HL-60 (cell line): ENCODE data around the gene ALG11.

Experiments
- DNase-seq, 2 experiments: peaks; one replicate each; pipeline ENCODE4 v3.0.0-alpha.2; 2010 to 2020; ENCODE audit warnings: low read depth in 1 of 2, low spot score in 1 of 2
- H3K27ac ChIP-seq: fragments of 250-450 bp; sonication (Bioruptor Pico); replicated peaks from 2 replicates; pipeline ENCODE4 v1.5.1; 2020; ENCODE audit warnings: mild to moderate bottlenecking, moderate library complexity
- H3K27me3 ChIP-seq: fragments of 250-450 bp; sonication (Bioruptor Pico); 2 replicates; pipeline ENCODE4 v1.5.1; 2021; ENCODE audit warnings: mild to moderate bottlenecking, moderate library complexity; ENCODE audit not compliant: insufficient read depth, poor library complexity, severe bottlenecking
- H3K4me3 ChIP-seq: replicated peaks from 2 replicates; pipeline ENCODE4 v1.5.1; 2011; ENCODE audit warnings: mild to moderate bottlenecking, control low read depth, low read length; ENCODE audit not compliant: insufficient read depth
- GABPA ChIP-seq: IDR thresholded peaks from 2 replicates; pipeline ENCODE4 v1.6.1; 2012; ENCODE audit warnings: low read depth
- POLR2AphosphoS5 ChIP-seq: IDR thresholded peaks from 2 replicates; pipeline ENCODE4 v1.6.1; 2012; ENCODE audit warnings: low read depth
- SPI1 ChIP-seq: IDR thresholded peaks from 2 replicates; pipeline ENCODE4 v1.6.1; 2012; ENCODE audit warnings: low read depth, mild to moderate bottlenecking, borderline replicate concordance
- TF ChIP-seq, protein P1 (sequence below): IDR thresholded peaks from 2 replicates; pipeline ENCODE4 v1.6.1; 2012; ENCODE audit warnings: low read depth; ENCODE audit not compliant: insufficient replicate concordance
- TF ChIP-seq, protein P2 (sequence below): IDR thresholded peaks from one replicate; pipeline ENCODE4 v1.5.1; 2011; ENCODE audit warnings: low read length, control low read depth, inconsistent platforms; ENCODE audit not compliant: insufficient read depth

Gene ALG11

DNA sequence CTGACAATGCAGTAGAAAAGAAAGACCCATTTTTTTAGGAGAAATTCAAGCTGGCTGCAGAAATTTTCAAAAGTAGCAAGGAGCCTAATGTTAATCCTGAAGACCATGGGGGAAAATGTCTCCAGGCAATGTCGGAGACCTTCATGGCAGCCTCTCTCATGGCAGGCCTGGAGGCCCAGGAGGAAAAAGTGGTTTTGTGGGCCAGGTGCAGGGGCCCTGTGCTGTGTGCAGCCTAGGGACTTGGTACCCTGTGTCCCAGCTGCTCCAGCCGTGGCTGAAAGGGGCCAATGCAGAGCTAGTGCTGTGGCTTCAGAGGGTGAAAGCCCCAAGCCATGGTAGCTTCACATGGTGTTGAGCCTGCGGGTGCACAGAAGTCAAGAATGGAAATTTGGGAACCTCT, 4.1 kb downstream of the ALG11 start:
- Histone ChIP-seq H3K27ac (no peak overlapping the region), H3K4me3 (no peak overlapping the region), H3K27me3 (peaks cover 3% of the 10 kb centered on the region)
- no peak for DNase-seq
- TF ChIP-seq POLR2AphosphoS5 (no peak), SPI1 (no peak), GABPA (no peak)
- TF ChIP-seq, protein P1, sequence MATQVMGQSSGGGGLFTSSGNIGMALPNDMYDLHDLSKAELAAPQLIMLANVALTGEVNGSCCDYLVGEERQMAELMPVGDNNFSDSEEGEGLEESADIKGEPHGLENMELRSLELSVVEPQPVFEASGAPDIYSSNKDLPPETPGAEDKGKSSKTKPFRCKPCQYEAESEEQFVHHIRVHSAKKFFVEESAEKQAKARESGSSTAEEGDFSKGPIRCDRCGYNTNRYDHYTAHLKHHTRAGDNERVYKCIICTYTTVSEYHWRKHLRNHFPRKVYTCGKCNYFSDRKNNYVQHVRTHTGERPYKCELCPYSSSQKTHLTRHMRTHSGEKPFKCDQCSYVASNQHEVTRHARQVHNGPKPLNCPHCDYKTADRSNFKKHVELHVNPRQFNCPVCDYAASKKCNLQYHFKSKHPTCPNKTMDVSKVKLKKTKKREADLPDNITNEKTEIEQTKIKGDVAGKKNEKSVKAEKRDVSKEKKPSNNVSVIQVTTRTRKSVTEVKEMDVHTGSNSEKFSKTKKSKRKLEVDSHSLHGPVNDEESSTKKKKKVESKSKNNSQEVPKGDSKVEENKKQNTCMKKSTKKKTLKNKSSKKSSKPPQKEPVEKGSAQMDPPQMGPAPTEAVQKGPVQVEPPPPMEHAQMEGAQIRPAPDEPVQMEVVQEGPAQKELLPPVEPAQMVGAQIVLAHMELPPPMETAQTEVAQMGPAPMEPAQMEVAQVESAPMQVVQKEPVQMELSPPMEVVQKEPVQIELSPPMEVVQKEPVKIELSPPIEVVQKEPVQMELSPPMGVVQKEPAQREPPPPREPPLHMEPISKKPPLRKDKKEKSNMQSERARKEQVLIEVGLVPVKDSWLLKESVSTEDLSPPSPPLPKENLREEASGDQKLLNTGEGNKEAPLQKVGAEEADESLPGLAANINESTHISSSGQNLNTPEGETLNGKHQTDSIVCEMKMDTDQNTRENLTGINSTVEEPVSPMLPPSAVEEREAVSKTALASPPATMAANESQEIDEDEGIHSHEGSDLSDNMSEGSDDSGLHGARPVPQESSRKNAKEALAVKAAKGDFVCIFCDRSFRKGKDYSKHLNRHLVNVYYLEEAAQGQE: no peak
- TF ChIP-seq, protein P2, sequence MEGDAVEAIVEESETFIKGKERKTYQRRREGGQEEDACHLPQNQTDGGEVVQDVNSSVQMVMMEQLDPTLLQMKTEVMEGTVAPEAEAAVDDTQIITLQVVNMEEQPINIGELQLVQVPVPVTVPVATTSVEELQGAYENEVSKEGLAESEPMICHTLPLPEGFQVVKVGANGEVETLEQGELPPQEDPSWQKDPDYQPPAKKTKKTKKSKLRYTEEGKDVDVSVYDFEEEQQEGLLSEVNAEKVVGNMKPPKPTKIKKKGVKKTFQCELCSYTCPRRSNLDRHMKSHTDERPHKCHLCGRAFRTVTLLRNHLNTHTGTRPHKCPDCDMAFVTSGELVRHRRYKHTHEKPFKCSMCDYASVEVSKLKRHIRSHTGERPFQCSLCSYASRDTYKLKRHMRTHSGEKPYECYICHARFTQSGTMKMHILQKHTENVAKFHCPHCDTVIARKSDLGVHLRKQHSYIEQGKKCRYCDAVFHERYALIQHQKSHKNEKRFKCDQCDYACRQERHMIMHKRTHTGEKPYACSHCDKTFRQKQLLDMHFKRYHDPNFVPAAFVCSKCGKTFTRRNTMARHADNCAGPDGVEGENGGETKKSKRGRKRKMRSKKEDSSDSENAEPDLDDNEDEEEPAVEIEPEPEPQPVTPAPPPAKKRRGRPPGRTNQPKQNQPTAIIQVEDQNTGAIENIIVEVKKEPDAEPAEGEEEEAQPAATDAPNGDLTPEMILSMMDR: no peak

DNA sequence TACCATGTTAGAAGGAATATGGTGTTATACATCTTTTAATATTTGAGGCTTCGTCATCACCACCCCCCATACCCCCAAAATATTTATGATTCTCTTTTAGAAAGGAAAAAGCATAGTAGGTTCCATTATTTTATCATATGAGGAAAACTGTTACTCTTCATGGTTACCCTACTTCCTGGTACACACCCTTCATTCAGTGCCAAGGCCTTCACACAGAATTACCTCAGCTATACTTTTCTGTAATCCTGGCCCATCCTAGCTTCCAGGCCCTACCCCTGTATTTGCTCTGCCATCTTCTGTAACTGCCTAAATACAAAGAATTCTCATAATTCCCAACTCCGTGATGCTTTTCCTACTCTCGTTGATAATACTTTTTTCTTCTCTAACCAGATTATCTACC, 8.0 kb downstream of the ALG11 start:
- Histone ChIP-seq H3K27ac (no peak overlapping the region), H3K27me3 (no peaks in the 10 kb centered on the region), H3K4me3 (no peak overlapping the region)
- DNase-seq: no peak
- TF ChIP-seq, protein P2: no peak
- TF ChIP-seq SPI1 (no peak), GABPA (no peak), POLR2AphosphoS5 (no peak)
- TF ChIP-seq, protein P1: no peak

DNA sequence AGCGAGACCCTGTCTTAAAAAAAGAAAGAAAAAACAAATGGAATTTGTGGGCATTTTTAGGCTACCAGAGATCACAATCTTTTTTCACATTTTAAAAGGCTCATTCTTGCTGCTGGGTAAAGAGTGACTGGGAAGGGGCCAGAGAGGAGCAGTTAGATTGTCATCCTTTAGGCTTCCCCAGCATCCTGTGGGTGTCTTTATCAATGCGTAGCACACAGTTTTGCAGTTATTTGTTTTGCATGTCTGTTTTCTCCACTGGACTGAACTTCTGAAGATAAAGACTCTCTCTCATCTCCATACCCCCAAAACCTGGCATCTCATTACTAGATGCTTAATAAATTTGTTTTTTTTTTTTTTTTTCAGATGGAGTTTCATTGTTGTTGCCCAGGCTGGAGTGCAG, 10.2 kb downstream of the ALG11 start:
- TF ChIP-seq POLR2AphosphoS5 (no peak), SPI1 (no peak), GABPA (no peak)
- TF ChIP-seq, protein P1: no peak
- TF ChIP-seq, protein P2: no peak
- no peak for DNase-seq
- no peak overlapping the region for H3K4me3 ChIP-seq
- H3K27me3 ChIP-seq: no peaks in the 10 kb centered on the region
- H3K27ac ChIP-seq: no peak overlapping the region
